Retinal pigment epithelial cell (primary cell): Measurements from ENCODE around the gene WDR76.
"Not testable (repeated sequence)": the region's sequence is repeated elsewhere in the genome, so short reads cannot be mapped to it uniquely, and the experiment has no call there.

Source experiments
- DNase-seq: peaks from one replicate; pipeline ENCODE4 v3.0.0-alpha.2; 2010; ENCODE audit warnings: low read depth
- H3K4me3 ChIP-seq: 2 replicates; pipeline ENCODE4 v1.5.1; 2011; ENCODE audit warnings: mild to moderate bottlenecking, low read length, control low read depth, moderate library complexity
- CTCF ChIP-seq: conservative IDR thresholded peaks from 2 replicates; pipeline ENCODE4 v1.5.1; 2011; ENCODE audit warnings: low read depth, low read length, control low read depth, inconsistent platforms

Gene WDR76

GRCh38 chr15:43800286-43801141, 26.3 kb upstream of the WDR76 start, which contains the start of gene HYPK:
HYPK (plus strand) TSS chr15:43800599; CDS start chr15:43800623, 24 bp downstream.
- peak; percentile 60 for DNase-seq
- TF ChIP-seq CTCF: no peak
- peak within 1 kb of the TSS; percentile 94 for H3K4me3 ChIP-seq

- DNase-seq, H3K4me3 ChIP-seq: not testable (repeated sequence)
Observed at GRCh38 chr15:43802676-43803075, 24.1 kb upstream of the WDR76 start.

GRCh38 chr15:43808435-43808950, 18.3 kb upstream of the WDR76 start:
- no peak for TF ChIP-seq CTCF
- no peak for DNase-seq
- no peak overlapping the region for H3K4me3 ChIP-seq

- no peak for DNase-seq
- H3K4me3 ChIP-seq: no peak overlapping the region
- no peak for TF ChIP-seq CTCF
Observed at GRCh38 chr15:43808960-43809678, 17.7 kb upstream of the WDR76 start.

- DNase-seq, H3K4me3 ChIP-seq: not testable (repeated sequence)
Observed at GRCh38 chr15:43815064-43815463, 11.7 kb upstream of the WDR76 start.

- DNase-seq: no peak
- H3K4me3 ChIP-seq: no peak overlapping the region
- no peak for TF ChIP-seq CTCF
Observed at GRCh38 chr15:43821505-43821904, 5.3 kb upstream of the WDR76 start.

- peak; percentile 76 for DNase-seq
- no peak for TF ChIP-seq CTCF
Observed at GRCh38 chr15:43824302-43825246, 2.2 kb upstream of the WDR76 start, which contains the start of gene MFAP1. MFAP1 (minus strand) TSS chr15:43824690; CDS start chr15:43824569, 121 bp downstream.

GRCh38 chr15:43825305-43825704, 1.5 kb upstream of the WDR76 start:
- not testable (repeated sequence) for DNase-seq, H3K4me3 ChIP-seq

More at GRCh38 chr15:43824302-43825246, 2.2 kb upstream of the WDR76 start, which contains the start of gene MFAP1:
- H3K4me3 ChIP-seq: peak within 1 kb of the TSS; percentile 98
